Head of caudate nucleus (tissue), 42 donors: Measurements from ENCODE around the gene PHPT1.

ENCODE experiments used
- DNase-seq, 42 donors: peaks; one replicate each; pipeline versions ENCODE4 v3.0.0 to v3.0.0-alpha.2; 2020 to 2021; ENCODE audit warnings: mixed read lengths in 7 of 42
- intact Hi-C: fragments of 100-400 bp; cut with DNase I; formaldehyde crosslinking; loops from one replicate; pipeline ENCODE4 v1.15.0; 2022

PHPT1 gene

DNA sequence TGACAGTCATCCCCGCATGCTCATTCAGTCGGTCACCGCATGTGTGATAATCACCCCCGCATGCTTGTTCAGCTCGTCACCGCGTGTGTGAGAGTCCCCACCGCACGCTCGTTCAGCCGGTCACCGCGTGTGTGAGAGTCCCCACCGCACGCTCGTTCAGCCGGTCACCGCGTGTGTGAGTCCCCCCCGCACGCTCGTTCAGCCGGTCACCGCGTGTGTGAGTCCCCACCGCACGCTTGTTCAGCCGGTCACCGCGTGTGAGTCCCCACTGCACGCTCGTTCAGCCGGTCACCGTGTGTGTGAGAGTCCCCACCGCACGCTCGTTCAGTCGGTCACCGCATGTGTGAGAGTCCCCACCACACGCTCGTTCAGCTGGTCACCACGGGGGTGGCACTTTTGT lies 40.6 kb downstream of the PHPT1 start:
- DNase-seq: no peak
- intact Hi-C loops: loop anchor here (10.0 kb wide), 1 partner anchor 55 kb away; the partner anchor contains the start of genes C8G and FBXW5

DNA sequence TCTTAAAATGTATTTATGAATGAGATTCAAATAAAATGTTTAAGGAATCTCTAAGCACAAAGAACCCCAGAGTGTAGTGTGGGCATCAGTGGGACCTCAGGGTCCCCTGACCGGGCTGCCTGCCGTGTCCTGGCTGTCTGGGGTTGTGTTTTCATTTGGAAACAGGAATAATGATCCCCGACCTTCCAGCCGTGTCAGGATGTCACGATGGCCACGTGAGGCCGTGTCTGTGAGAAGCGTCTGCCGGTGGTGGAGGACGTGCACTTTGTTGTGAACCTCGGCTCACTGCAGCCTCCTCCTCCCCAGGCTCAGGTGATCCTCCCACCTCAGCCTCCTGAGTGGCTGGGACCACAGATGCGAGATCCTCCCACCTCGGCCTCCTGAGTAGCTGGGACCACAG lies 41.5 kb downstream of the PHPT1 start:
- intact Hi-C loops: no loop called here
- no peak for DNase-seq

DNA sequence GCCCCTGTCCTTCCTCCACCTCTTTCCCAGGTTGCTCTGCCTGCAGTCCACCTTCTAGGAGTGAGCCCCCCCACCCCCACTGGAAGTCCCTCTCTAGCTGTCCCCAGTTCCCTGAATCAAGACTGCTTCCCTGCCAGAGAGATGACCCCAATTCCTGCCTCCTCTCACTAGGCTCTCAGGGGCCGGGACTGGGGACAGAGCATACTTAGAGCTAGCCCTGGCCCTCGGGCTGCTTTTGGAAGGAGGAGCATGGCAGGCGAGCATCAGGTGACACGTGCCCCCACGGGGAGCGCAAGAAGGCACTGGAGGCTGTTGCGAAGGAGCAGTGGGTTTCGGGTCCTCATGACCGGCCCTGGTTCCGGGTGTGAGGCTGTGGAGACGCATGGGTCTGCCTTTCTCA lies 46.8 kb downstream of the PHPT1 start:
- DNase-seq: no peak
- intact Hi-C loops: no loop called here

DNA sequence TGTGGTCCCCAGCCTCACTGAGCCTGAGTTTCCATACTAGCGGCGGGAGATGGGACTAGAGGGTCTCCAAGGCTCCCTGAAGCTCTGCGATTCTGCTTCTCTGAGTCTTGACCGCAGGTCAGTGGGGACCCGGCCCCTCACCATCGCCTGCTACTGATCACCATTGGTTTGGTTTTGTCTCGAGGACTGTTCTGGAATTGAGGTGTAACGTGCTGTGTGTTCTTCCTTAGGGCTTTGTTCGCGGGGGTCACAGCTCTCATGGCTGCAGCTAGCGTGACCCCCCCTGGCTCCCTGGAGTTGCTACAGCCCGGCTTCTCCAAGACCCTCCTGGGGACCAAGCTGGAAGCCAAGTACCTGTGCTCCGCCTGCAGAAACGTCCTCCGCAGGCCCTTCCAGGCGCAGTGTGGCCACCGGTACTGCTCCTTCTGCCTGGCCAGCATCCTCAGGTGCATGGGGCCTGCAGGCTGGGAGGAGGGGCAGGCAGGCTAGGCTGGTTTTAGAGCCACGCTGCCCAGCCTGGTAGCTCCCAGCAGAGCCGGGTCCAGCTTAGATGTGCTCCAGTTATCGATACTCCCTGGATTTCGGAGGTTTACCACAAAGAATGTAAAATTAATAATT lies 49.4 kb downstream of the PHPT1 start:
- intact Hi-C loops: no loop called here
- no peak for DNase-seq

DNA sequence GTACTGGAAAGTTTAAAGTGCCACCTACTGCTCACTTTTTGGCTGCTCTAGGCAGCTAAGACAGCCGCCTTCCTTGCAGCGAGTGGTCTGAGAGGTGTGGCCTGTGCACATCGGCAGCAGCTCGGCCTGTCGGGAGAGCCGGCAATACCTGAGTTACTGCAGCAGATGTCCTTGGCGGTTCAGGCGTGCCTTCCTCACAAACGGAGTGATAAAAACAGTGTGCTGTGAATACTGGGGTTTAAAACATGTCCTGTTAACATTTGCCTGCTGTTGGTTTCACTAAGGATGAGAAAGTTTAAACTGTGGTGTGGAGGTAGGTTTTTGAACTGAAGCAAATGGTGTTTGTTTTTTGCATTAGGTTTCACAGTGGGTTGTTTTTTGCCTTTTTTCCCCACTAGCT lies 50.0 kb downstream of the PHPT1 start:
- intact Hi-C loops: no loop called here
- peak in 12 of 42 donors; percentile 23 to 66 (median 38) for DNase-seq

DNA sequence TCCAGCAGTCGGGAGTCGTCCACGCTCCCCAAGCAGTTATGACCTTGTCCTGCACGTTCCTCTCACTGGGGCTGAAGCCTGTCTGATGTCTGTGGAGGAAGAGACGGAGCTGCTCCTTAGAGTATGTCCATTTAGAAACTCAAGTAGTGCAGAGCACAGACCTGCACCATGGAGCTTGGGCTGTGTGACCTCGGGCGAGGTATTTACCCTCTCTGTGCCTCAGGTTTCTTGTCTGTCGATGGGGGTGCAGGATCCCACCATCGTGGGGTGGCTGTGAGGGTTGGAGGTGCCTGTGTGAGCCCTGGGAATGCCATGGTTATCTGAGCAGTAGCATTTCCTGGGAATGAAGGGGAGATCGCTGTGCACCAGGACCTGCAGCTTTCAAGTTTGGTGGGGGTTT lies 51.3 kb downstream of the PHPT1 start:
- intact Hi-C loops: no loop called here
- no peak for DNase-seq
